ENCODE data around the gene POU2AF1. TPM values are rescaled to one million over a fixed set of nuclear protein-coding genes. Genes with fewer than 3 reads are reported as not detected.

Gene POU2AF1
- total RNA-seq, 6 donors from 2014 or later, result 1.3 to 42.1 (median 4.0) TPM

- Histone ChIP-seq H3K4me3 (no peak overlapping the region), H3K4me1 (peaks cover 0 to 10% (median 0%) of the 10 kb centered on the region in 4 donors), H3K27ac (no peak overlapping the region), H3K27me3 (no peaks in the 10 kb centered on the region), H3K9me3 (no peaks in the 10 kb centered on the region), H3K36me3 (no peaks in the 10 kb centered on the region)
- DNase-seq (no peak), ATAC-seq (ENCODE audit: low FRiP score in 2 of 2) (no peak)
- TF ChIP-seq POLR2A (IDR thresholded peaks at IDR 0.05), result no peak
- TF ChIP-seq CTCF (IDR thresholded peaks at IDR 0.05), result no peak
- no peak for TF ChIP-seq POLR2AphosphoS5 (IDR thresholded peaks at IDR 0.05)
- TF ChIP-seq EP300 (IDR thresholded peaks at IDR 0.05), result no peak
- WGBS, 2 donors, result 93% methylated on average over 12 of the region's 12 CpGs
These were observed 11.4 kb downstream of the POU2AF1 start for GRCh38 chr11:111367411-111368284.

- TF ChIP-seq POLR2A (IDR thresholded peaks at IDR 0.05) (no peak), POLR2AphosphoS5 (IDR thresholded peaks at IDR 0.05) (no peak), CTCF (IDR thresholded peaks at IDR 0.05) (no peak), EP300 (IDR thresholded peaks at IDR 0.05) (no peak)
- ATAC-seq (ENCODE audit: low FRiP score in 2 of 2), result no peak
- no peaks in the 10 kb centered on the region for H3K9me3 ChIP-seq
- H3K27ac ChIP-seq, result peak overlapping the region in 1 of 4 donors; percentile 11
- H3K4me3 ChIP-seq, result no peak overlapping the region
- H3K4me1 ChIP-seq, result peaks cover 0 to 10% (median 0%) of the 10 kb centered on the region in 4 donors
- no peak for DNase-seq
- H3K27me3 ChIP-seq, result no peaks in the 10 kb centered on the region
- 93 to 94% methylated on average over 8 of the region's 8 CpGs for WGBS, 2 donors
- no peaks in the 10 kb centered on the region for H3K36me3 ChIP-seq
These were observed 12.3 kb downstream of the POU2AF1 start for GRCh38 chr11:111366560-111367410.

GRCh38 chr11:111365722-111366559, 13.1 kb downstream of the POU2AF1 start:
- peaks cover 0 to 10% (median 0%) of the 10 kb centered on the region in 4 donors for H3K4me1 ChIP-seq
- no peaks in the 10 kb centered on the region for H3K9me3 ChIP-seq
- H3K27me3 ChIP-seq, result no peaks in the 10 kb centered on the region
- WGBS, 2 donors, result 66 to 68% methylated on average over 8 of the region's 8 CpGs
- H3K4me3 ChIP-seq, result no peak overlapping the region
- H3K27ac ChIP-seq, result peak overlapping the region in 1 of 4 donors; percentile 11
- ATAC-seq (ENCODE audit: low FRiP score in 2 of 2), result no peak
- no peaks in the 10 kb centered on the region for H3K36me3 ChIP-seq
- DNase-seq, result no peak
- TF ChIP-seq EP300 (IDR thresholded peaks at IDR 0.05), result no peak
- no peak for TF ChIP-seq POLR2AphosphoS5 (IDR thresholded peaks at IDR 0.05)
- TF ChIP-seq CTCF (IDR thresholded peaks at IDR 0.05), result no peak
- TF ChIP-seq POLR2A (IDR thresholded peaks at IDR 0.05), result no peak

- peaks cover 0 to 10% (median 0%) of the 10 kb centered on the region in 4 donors for H3K4me1 ChIP-seq
- no peak overlapping the region for H3K4me3 ChIP-seq
- H3K36me3 ChIP-seq, result no peaks in the 10 kb centered on the region
- no peaks in the 10 kb centered on the region for H3K27me3 ChIP-seq
- ATAC-seq (ENCODE audit: low FRiP score in 2 of 2) (no peak), DNase-seq (no peak)
- no peak overlapping the region for H3K27ac ChIP-seq
- H3K9me3 ChIP-seq, result no peaks in the 10 kb centered on the region
- 88 to 95% methylated on average over 2 to 3 of the region's 3 CpGs for WGBS, 2 donors
- TF ChIP-seq EP300 (IDR thresholded peaks at IDR 0.05) (no peak), POLR2AphosphoS5 (IDR thresholded peaks at IDR 0.05) (no peak), POLR2A (IDR thresholded peaks at IDR 0.05) (no peak), CTCF (IDR thresholded peaks at IDR 0.05) (no peak)
These were observed 14.6 kb downstream of the POU2AF1 start for GRCh38 chr11:111364503-111364902.
